Measurements from ENCODE around the gene GSTP1. TPM values are rescaled to one million over a fixed set of nuclear protein-coding genes. Genes with fewer than 3 reads are reported as not detected.
"Not testable (repeated sequence)": the region's sequence is repeated elsewhere in the genome, so short reads cannot be mapped to it uniquely, and the experiment has no call there.

GSTP1 gene
- total RNA-seq, 2 experiments from 2014 or later, result 376 to 463 TPM

DNA sequence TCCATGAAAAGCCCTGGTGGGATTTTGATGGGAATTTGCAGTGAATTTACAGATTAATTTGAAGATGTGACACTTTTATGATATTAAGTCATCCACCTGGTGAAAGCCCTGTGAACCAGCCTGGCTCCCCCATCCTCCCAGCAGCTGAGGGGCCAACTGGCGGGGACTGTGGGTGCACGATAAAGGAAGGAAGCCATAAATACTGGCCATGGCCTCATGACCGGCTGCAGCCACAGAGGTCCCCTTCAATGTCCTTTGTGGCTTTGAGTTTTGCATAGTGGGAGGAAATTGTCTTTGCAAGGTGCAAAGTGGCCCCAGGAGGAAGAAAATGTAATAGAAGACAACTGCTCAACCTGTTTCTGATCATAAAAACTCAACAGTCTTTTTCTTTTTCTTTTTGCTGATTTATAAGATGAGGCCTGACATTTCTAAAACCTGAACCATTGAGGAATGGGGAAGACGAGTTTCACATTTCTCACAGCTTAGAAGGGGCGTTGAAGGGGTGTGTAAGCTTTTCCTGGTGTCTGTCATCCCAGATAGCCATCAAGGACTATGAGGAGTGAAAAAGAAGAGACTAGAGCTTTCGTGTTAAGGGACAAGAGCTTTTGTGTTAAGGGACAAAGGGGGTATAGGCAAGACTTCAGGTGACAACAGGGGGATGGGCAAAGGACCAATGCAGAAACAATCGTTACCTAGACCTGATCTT is 16.9 kb downstream of the GSTP1 start:
- Mint-ChIP-seq H3K27ac (no peak overlapping the region), H3K9me3 (ENCODE audit: low read depth) (no peaks in the 10 kb centered on the region), H3K36me3 (ENCODE audit: low read depth) (no peaks in the 10 kb centered on the region), H3K4me1 (no peaks in the 10 kb centered on the region), H3K4me3 (no peak overlapping the region), H3K27me3 (peaks cover 15% of the 10 kb centered on the region)
- CTCF ChIA-PET, result interaction anchor here (0.6 to 1.4 kb wide), 2 partner anchors 14 to 44 kb away, joined by 3 read pairs; no protein-coding TSS in a partner anchor
- intact Hi-C loops (cut with DNase I, micrococcal nuclease), result no loop called here
- POLR2A ChIA-PET, result no interaction called here
- no peak for ATAC-seq
- no peak for DNase-seq

GRCh38 chr11:67601098-67601497 is 17.5 kb downstream of the GSTP1 start:
- CTCF ChIA-PET, result interaction anchor here (1.4 kb wide), 1 partner anchor 14 kb away, joined by 3 read pairs; no protein-coding TSS in a partner anchor
- intact Hi-C loops (cut with DNase I, micrococcal nuclease), result no loop called here
- no peak overlapping the region for H3K27ac Mint-ChIP-seq
- ATAC-seq (no peak), DNase-seq (no peak)
- POLR2A ChIA-PET, result no interaction called here
- H3K27me3 Mint-ChIP-seq, result peaks cover 15% of the 10 kb centered on the region
- H3K4me1 Mint-ChIP-seq, result peaks cover 4% of the 10 kb centered on the region
- H3K36me3 Mint-ChIP-seq (ENCODE audit: low read depth), result no peaks in the 10 kb centered on the region
- H3K4me3 Mint-ChIP-seq, result no peak overlapping the region
- no peaks in the 10 kb centered on the region for H3K9me3 Mint-ChIP-seq (ENCODE audit: low read depth)

DNA sequence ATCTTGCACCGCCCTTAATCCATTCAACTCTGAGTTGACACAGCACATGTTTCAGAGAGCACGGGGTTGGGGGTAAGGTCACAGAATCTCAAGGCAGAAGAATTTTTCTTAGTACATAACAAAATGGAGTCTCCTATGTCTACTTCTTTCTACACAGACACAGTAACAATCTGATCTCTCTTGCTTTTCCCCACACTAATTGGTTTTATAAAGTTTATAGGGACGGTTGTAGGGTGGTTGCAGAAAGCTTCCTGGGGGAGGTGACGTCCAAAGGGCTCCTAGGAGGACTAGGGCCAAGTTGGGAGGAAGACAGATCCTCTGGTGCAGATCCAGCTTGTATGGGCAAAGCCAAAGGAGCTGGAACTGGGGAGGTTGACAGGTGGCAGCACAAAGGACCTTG is 20.5 kb downstream of the GSTP1 start:
- H3K9me3 Mint-ChIP-seq (ENCODE audit: low read depth); DNase-seq; H3K4me3 Mint-ChIP-seq; ATAC-seq; H3K27ac Mint-ChIP-seq; intact Hi-C loops (cut with DNase I, micrococcal nuclease); POLR2A ChIA-PET; CTCF ChIA-PET: not testable (repeated sequence)
- peaks cover 15% of the 10 kb centered on the region for H3K27me3 Mint-ChIP-seq
- peaks cover 13% of the 10 kb centered on the region for H3K36me3 Mint-ChIP-seq (ENCODE audit: low read depth)
- peaks cover 16% of the 10 kb centered on the region for H3K4me1 Mint-ChIP-seq

GRCh38 chr11:67604815-67605214 is 21.2 kb downstream of the GSTP1 start:
- intact Hi-C loops (cut with DNase I, micrococcal nuclease), result loop anchor here in 1 of 2 experiments (5.0 kb wide), 1 partner anchor 763 kb away; the partner anchor contains the start of gene RCE1
- Mint-ChIP-seq H3K4me3 (no peak overlapping the region), H3K36me3 (ENCODE audit: low read depth) (peaks cover 18% of the 10 kb centered on the region), H3K4me1 (peaks cover 16% of the 10 kb centered on the region), H3K9me3 (ENCODE audit: low read depth) (no peaks in the 10 kb centered on the region), H3K27me3 (peaks cover 15% of the 10 kb centered on the region), H3K27ac (no peak overlapping the region)
- no peak for DNase-seq
- ATAC-seq, result no peak
- POLR2A ChIA-PET, result no interaction called here
- CTCF ChIA-PET, result interaction anchor here (1.0 kb wide), 1 partner anchor 24 kb away, joined by 3 read pairs; no protein-coding TSS in a partner anchor

- H3K36me3 Mint-ChIP-seq (ENCODE audit: low read depth), result peaks cover 18% of the 10 kb centered on the region
- peaks cover 14% of the 10 kb centered on the region for H3K27me3 Mint-ChIP-seq
- ATAC-seq (no peak), DNase-seq (no peak)
- ChIA-PET POLR2A (no interaction called here), CTCF (interaction anchor here (1.0 kb wide), 1 partner anchor 25 kb away, joined by 3 read pairs; no protein-coding TSS in a partner anchor)
- H3K4me3 Mint-ChIP-seq, result peak overlapping the region; percentile 92
- H3K27ac Mint-ChIP-seq, result peak overlapping the region; percentile 78
- peaks cover 16% of the 10 kb centered on the region for H3K4me1 Mint-ChIP-seq
- no peaks in the 10 kb centered on the region for H3K9me3 Mint-ChIP-seq (ENCODE audit: low read depth)
- intact Hi-C loops (cut with DNase I, micrococcal nuclease), result loop anchor here (1.0 to 5.0 kb wide), 11 partner anchors 9 to 763 kb away; partner anchors contain the start of genes GSTP1 (in 2 of the 2), CDK2AP2 (in 1 of the 2), PC (in 1 of the 2) and POLD4 (in 1 of the 2)
Measured at GRCh38 chr11:67605231-67606011, 21.8 kb downstream of the GSTP1 start.

GRCh38 chr11:67606093-67606491 is 22.5 kb downstream of the GSTP1 start:
- POLR2A ChIA-PET, result no interaction called here
- intact Hi-C loops (cut with DNase I, micrococcal nuclease), result loop anchor here (1.0 to 5.0 kb wide), 11 partner anchors 8 to 764 kb away; partner anchors contain the start of genes GSTP1 (in 2 of the 2), CDK2AP2 (in 1 of the 2), PC (in 1 of the 2) and POLD4 (in 1 of the 2)
- peaks cover 9% of the 10 kb centered on the region for H3K27me3 Mint-ChIP-seq
- DNase-seq (no peak), ATAC-seq (no peak)
- H3K36me3 Mint-ChIP-seq (ENCODE audit: low read depth), result peaks cover 18% of the 10 kb centered on the region
- peak overlapping the region; percentile 64 for H3K27ac Mint-ChIP-seq
- H3K4me3 Mint-ChIP-seq, result peak overlapping the region; percentile 92
- CTCF ChIA-PET, result no interaction called here
- no peaks in the 10 kb centered on the region for H3K9me3 Mint-ChIP-seq (ENCODE audit: low read depth)
- H3K4me1 Mint-ChIP-seq, result peaks cover 16% of the 10 kb centered on the region

DNA sequence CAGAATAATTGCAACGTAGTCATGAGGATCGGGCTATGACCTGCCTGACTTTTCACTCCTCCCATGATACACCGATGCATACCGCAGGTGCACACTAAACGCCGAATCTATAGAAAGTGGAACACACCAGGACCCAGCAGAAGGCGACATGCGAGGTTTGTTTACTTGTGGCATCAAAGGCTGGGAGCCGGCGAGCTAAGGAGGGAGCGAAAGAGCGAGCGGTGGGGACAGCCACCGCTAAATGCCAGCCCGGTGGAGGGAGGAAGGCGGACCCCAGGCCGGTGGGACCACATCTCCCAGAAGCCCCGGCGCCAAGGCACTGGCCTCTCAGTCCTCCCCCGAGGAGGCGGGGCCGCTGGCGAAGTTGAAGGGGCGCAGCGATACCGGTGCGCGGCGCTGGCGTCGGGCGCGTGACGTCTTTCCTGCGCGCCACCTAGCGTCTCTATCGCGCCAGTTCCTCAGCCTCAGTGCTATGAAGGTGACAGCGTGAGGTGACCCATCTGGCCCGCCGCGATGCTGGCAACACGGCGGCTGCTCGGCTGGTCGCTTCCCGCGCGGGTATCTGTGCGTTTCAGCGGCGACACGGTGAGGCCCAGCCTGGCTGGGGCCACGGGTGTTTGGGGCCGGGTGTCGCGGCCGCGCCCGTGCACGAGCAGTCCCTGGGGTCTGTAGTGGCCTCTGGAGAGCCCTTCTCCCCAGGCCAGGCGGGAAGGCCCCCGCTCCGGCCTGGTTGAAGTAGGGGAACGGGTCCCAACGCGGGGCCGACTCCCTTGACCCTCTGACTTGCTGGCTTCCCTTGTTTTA is 23.1 kb downstream of the GSTP1 start, which contains the start of gene NDUFV1:
Gene NDUFV1, plus strand, starts transcription at position 445 of the 804 bp plus-strand sequence. Its CDS starts 69 bp downstream, at position 514.
- Mint-ChIP-seq H3K9me3 (ENCODE audit: low read depth) (no peaks in the 10 kb centered on the region), H3K27ac (peak within 1 kb of the TSS; percentile 90), H3K36me3 (ENCODE audit: low read depth) (peaks cover 18% of the 10 kb centered on the region), H3K4me3 (peak within 1 kb of the TSS; percentile 92), H3K4me1 (peaks cover 16% of the 10 kb centered on the region), H3K27me3 (peaks cover 8% of the 10 kb centered on the region)
- intact Hi-C loops (cut with DNase I, micrococcal nuclease), result loop anchor here (1.0 to 5.0 kb wide), 11 partner anchors 8 to 764 kb away; partner anchors contain the start of genes GSTP1 (in 2 of the 2), CDK2AP2 (in 1 of the 2), PC (in 1 of the 2) and POLD4 (in 1 of the 2)
- POLR2A ChIA-PET, result no interaction called here
- peak; percentile 98 for DNase-seq
- CTCF ChIA-PET, result interaction anchor here (1.2 kb wide), 1 partner anchor 53 kb away, joined by 3 read pairs; no protein-coding TSS in a partner anchor
- peak; percentile 100 for ATAC-seq

DNA sequence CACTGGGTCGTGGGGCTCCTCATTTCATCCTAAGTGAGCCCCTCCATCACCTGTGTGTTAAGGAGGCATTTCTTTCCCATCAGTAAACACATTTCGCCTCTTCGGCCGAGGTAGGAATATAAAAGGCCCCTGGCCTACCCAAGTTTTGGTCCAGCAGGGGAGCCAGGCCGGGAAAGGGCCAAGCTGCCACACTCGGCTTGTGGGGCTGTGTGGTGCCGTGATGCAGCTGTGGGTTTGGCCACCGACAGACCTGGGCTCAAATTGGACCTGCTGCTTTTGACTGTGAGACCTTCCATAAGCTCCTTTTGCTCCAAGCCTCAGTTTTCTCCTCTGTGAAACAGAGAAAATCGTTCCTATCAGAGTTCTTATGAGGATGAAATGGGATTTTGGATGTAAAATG is 23.9 kb downstream of the GSTP1 start:
- peak overlapping the region; percentile 90 for H3K27ac Mint-ChIP-seq
- peaks cover 23% of the 10 kb centered on the region for H3K36me3 Mint-ChIP-seq (ENCODE audit: low read depth)
- H3K9me3 Mint-ChIP-seq (ENCODE audit: low read depth), result no peaks in the 10 kb centered on the region
- DNase-seq (no peak), ATAC-seq (no peak)
- peak overlapping the region; percentile 92 for H3K4me3 Mint-ChIP-seq
- H3K4me1 Mint-ChIP-seq, result peaks cover 16% of the 10 kb centered on the region
- ChIA-PET POLR2A (interaction anchor here (0.7 kb wide), 1 partner anchor 9 kb away, joined by 3 read pairs; no protein-coding TSS in a partner anchor), CTCF (interaction anchor here (0.7 to 1.2 kb wide), 4 partner anchors 10 to 52 kb away, joined by 3 read pairs; partner anchors contain the start of gene GSTP1)
- peaks cover 6% of the 10 kb centered on the region for H3K27me3 Mint-ChIP-seq
- intact Hi-C loops (cut with DNase I, micrococcal nuclease), result loop anchor here in 1 of 2 experiments (5.0 kb wide), 1 partner anchor 765 kb away; the partner anchor contains the start of gene RCE1

- ChIA-PET CTCF (interaction anchor here (0.6 to 1.0 kb wide), 5 partner anchors 9 to 36 kb away, joined by 3 to 4 read pairs (median 3); partner anchors contain the start of gene GSTP1), POLR2A (no interaction called here)
- intact Hi-C loops (cut with DNase I, micrococcal nuclease), result loop anchor here in 1 of 2 experiments (5.0 kb wide), 1 partner anchor 766 kb away; the partner anchor contains the start of gene RCE1
Measured at GRCh38 chr11:67608486-67608885, 24.9 kb downstream of the GSTP1 start.

GRCh38 chr11:67609316-67609715 is 25.7 kb downstream of the GSTP1 start:
- ATAC-seq (no peak), DNase-seq (no peak)
- H3K4me3 Mint-ChIP-seq, result no peak overlapping the region
- H3K27ac Mint-ChIP-seq, result no peak overlapping the region
- peaks cover 29% of the 10 kb centered on the region for H3K36me3 Mint-ChIP-seq (ENCODE audit: low read depth)
- peaks cover 28% of the 10 kb centered on the region for H3K4me1 Mint-ChIP-seq
- H3K27me3 Mint-ChIP-seq, result no peaks in the 10 kb centered on the region
- no peaks in the 10 kb centered on the region for H3K9me3 Mint-ChIP-seq (ENCODE audit: low read depth)
- ChIA-PET POLR2A (no interaction called here), CTCF (interaction anchor here (0.6 to 1.0 kb wide), 4 partner anchors 21 to 102 kb away, joined by 3 to 4 read pairs (median 3); partner anchors contain the start of gene GSTP1)
- intact Hi-C loops (cut with DNase I, micrococcal nuclease), result loop anchor here in 1 of 2 experiments (5.0 kb wide), 1 partner anchor 767 kb away; the partner anchor contains the start of gene RCE1

More at GRCh38 chr11:67608486-67608885, 24.9 kb downstream of the GSTP1 start:
- ATAC-seq (no peak), DNase-seq (no peak)
- Mint-ChIP-seq H3K9me3 (ENCODE audit: low read depth) (no peaks in the 10 kb centered on the region), H3K36me3 (ENCODE audit: low read depth) (peaks cover 26% of the 10 kb centered on the region), H3K4me3 (peak overlapping the region; percentile 92), H3K4me1 (peaks cover 21% of the 10 kb centered on the region), H3K27me3 (no peaks in the 10 kb centered on the region), H3K27ac (peak overlapping the region; percentile 47)

All from activated CD4-positive, alpha-beta T cell treated with anti-CD3 and anti-CD28 coated beads for 36 hours (primary cell).